GM19193 (cell line): ENCODE measurements around the gene RRP8.

ENCODE experiments used
- POLR2A ChIP-seq: IDR thresholded peaks from 4 replicates; pipeline ENCODE4 v1.6.1; 2011; ENCODE audit not compliant: insufficient read depth, insufficient read length; ENCODE audit errors: extremely low read depth

RRP8 gene

GRCh38 chr11:6612213-6613041 is 9.0 kb upstream of the RRP8 start, which contains the start of gene TAF10:
Gene TAF10 (minus strand): TSS chr11:6612216. CDS start chr11:6612189, 27 bp downstream.
- TF ChIP-seq POLR2A: peak; percentile 95

- no peak for TF ChIP-seq POLR2A
These were observed 8.5 kb upstream of the RRP8 start for GRCh38 chr11:6611963-6612212.

GRCh38 chr11:6611092-6611962 is 7.9 kb upstream of the RRP8 start:
- TF ChIP-seq POLR2A: no peak

GRCh38 chr11:6610591-6610990 is 7.2 kb upstream of the RRP8 start:
- TF ChIP-seq POLR2A: no peak

GRCh38 chr11:6609502-6610015 is 6.1 kb upstream of the RRP8 start:
- no peak for TF ChIP-seq POLR2A

GRCh38 chr11:6608726-6609501 is 5.5 kb upstream of the RRP8 start:
- TF ChIP-seq POLR2A: no peak

- no peak for TF ChIP-seq POLR2A
These were observed 4.6 kb upstream of the RRP8 start for GRCh38 chr11:6608011-6608410.

GRCh38 chr11:6607190-6607795 is 3.9 kb upstream of the RRP8 start:
- no peak for TF ChIP-seq POLR2A

- TF ChIP-seq POLR2A: peak; percentile 46
These were observed 3.2 kb upstream of the RRP8 start for GRCh38 chr11:6606471-6607189.

GRCh38 chr11:6604790-6605189 is 1.4 kb upstream of the RRP8 start:
- no peak for TF ChIP-seq POLR2A

GRCh38 chr11:6604081-6604626 is 738 bp upstream of the RRP8 start:
- TF ChIP-seq POLR2A: no peak

GRCh38 chr11:6602096-6602940 is 1.1 kb downstream of the RRP8 start:
- TF ChIP-seq POLR2A: no peak

- no peak for TF ChIP-seq POLR2A
These were observed 2.4 kb downstream of the RRP8 start for GRCh38 chr11:6601041-6601461.
